Measurements from ENCODE around the gene NABP1. TPM values are rescaled to one million over a fixed set of nuclear protein-coding genes. Genes with fewer than 3 reads are reported as not detected.
A peak's percentile ranks its signal among the peaks of the same experiment; 100 is the strongest.

NABP1 gene
- total and polyA plus RNA-seq, 12 donors, result 1.2 to 15.3 (median 3.8) TPM

GRCh38 chr2:191657977-191658376, 20.0 kb upstream of the NABP1 start:
- no peak for TF ChIP-seq CTCF (IDR thresholded peaks at IDR 0.05)
- Histone ChIP-seq H3K36me3 (no peaks in the 10 kb centered on the region), H3K27ac (peak overlapping the region in 1 of 10 donors; percentile 27), H3K27me3 (no peaks in the 10 kb centered on the region), H3K4me3 (no peak overlapping the region), H3K9me3 (no peaks in the 10 kb centered on the region), H3K4me1 (peaks cover 0 to 17% (median 0%) of the 10 kb centered on the region in 9 donors)
- intact Hi-C loops (cut with DNase I), result no loop called here
- DNase-seq (no peak), ATAC-seq (no peak)

- no peaks in the 10 kb centered on the region for H3K9me3 ChIP-seq
- ATAC-seq (no peak), DNase-seq (no peak)
- no peak overlapping the region for H3K27ac ChIP-seq
- H3K4me3 ChIP-seq, result no peak overlapping the region
- no peaks in the 10 kb centered on the region for H3K27me3 ChIP-seq
- no peaks in the 10 kb centered on the region for H3K36me3 ChIP-seq
- intact Hi-C loops (cut with DNase I), result no loop called here
- no peak for TF ChIP-seq CTCF (IDR thresholded peaks at IDR 0.05)
- peaks cover 0 to 17% (median 0%) of the 10 kb centered on the region in 9 donors for H3K4me1 ChIP-seq
Observed at GRCh38 chr2:191659198-191659597, 18.7 kb upstream of the NABP1 start.

- H3K36me3 ChIP-seq, result no peaks in the 10 kb centered on the region
- intact Hi-C loops (cut with DNase I), result no loop called here
- no peak overlapping the region for H3K27ac ChIP-seq
- DNase-seq (no peak), ATAC-seq (no peak)
- no peak for TF ChIP-seq CTCF (IDR thresholded peaks at IDR 0.05)
- H3K4me1 ChIP-seq, result peaks cover 0 to 17% (median 0%) of the 10 kb centered on the region in 9 donors
- H3K9me3 ChIP-seq, result peaks cover 0 to 7% (median 0%) of the 10 kb centered on the region in 11 donors
- 0 to 87% methylated on average over 1 of the region's 1 CpG for WGBS, 2 donors
- no peaks in the 10 kb centered on the region for H3K27me3 ChIP-seq
- no peak overlapping the region for H3K4me3 ChIP-seq
Observed at GRCh38 chr2:191660575-191660974, 17.4 kb upstream of the NABP1 start.

GRCh38 chr2:191661097-191661924, 16.6 kb upstream of the NABP1 start:
- no peak for DNase-seq
- TF ChIP-seq CTCF (IDR thresholded peaks at IDR 0.05), result no peak
- H3K27ac ChIP-seq, result no peak overlapping the region
- peaks cover 0 to 18% (median 0%) of the 10 kb centered on the region in 9 donors for H3K4me1 ChIP-seq
- H3K9me3 ChIP-seq, result peaks cover 0 to 7% (median 0%) of the 10 kb centered on the region in 11 donors
- intact Hi-C loops (cut with DNase I), result no loop called here
- WGBS, 2 donors, result 81 to 94% methylated on average over 2 of the region's 2 CpGs
- ATAC-seq, result no peak
- no peak overlapping the region for H3K4me3 ChIP-seq
- no peaks in the 10 kb centered on the region for H3K27me3 ChIP-seq
- no peaks in the 10 kb centered on the region for H3K36me3 ChIP-seq

Data from heart right ventricle (tissue), 16 donors.